IMR-90 (cell line): ENCODE measurements around the gene GDF15. TPM values are rescaled to one million over a fixed set of nuclear protein-coding genes. Genes with fewer than 3 reads are reported as not detected.

Source experiments
- ATAC-seq: fragments of 200-7000 bp; cut with Tn5 transposase; 2 replicates; pipeline ENCODE4 v1.9.1; 2020; ENCODE audit warnings: low read depth, mild to moderate bottlenecking, moderate library complexity
- BruUV-seq: library from RNA; stranded (reverse); fragments of 400-500 nt; replicated peaks from 2 replicates; lab custom pipeline; 2021; lab: Mats Ljungman, UMichigan
- CTCF ChIA-PET: fragments of 300-600 bp; formaldehyde crosslinking; extraction: SDS; loops from one replicate; lab custom pipeline; 2021; ENCODE audit warnings: antibody characterized with exemption; lab: Yijun Ruan, JAX
- POLR2A ChIA-PET: fragments of 300-600 bp; sonication (Branson Sonifier 250); formaldehyde crosslinking; loops from one replicate; lab custom pipeline; 2022; ENCODE audit warnings: antibody characterized with exemption; ENCODE audit not compliant: unreplicated experiment; lab: Charles Lee
- DNase-seq: peaks from one replicate; pipeline ENCODE4 v3.0.0; 2013
- H2AFZ ChIP-seq: replicated peaks from 2 replicates; pipeline ENCODE3; 2013; ENCODE audit warnings: low read length, mild to moderate bottlenecking; ENCODE audit not compliant: poor library complexity
- H2AK5ac ChIP-seq: 2 replicates; pipeline ENCODE4 v1.6.1; 2013; ENCODE audit warnings: low read depth, low read length, inconsistent platforms
- H2AK9ac ChIP-seq: replicated peaks from 2 replicates; pipeline ENCODE3; 2013; ENCODE audit warnings: mild to moderate bottlenecking, low read depth, low read length, moderate library complexity; ENCODE audit not compliant: poor library complexity
- H2BK120ac ChIP-seq: 2 replicates; pipeline ENCODE4 v1.6.1; 2013; ENCODE audit warnings: low read depth, low read length, inconsistent platforms
- H2BK15ac ChIP-seq: 3 replicates; pipeline ENCODE4 v1.6.1; 2013; ENCODE audit warnings: low read depth, low read length, inconsistent platforms
- H2BK20ac ChIP-seq: 2 replicates; pipeline ENCODE4 v1.6.1; 2013; ENCODE audit warnings: low read depth, mild to moderate bottlenecking, inconsistent platforms, low read length, moderate library complexity
- H2BK5ac ChIP-seq: 2 replicates; pipeline ENCODE4 v1.6.1; 2013; ENCODE audit warnings: mild to moderate bottlenecking, low read depth, low read length, inconsistent platforms; ENCODE audit not compliant: poor library complexity, severe bottlenecking
- H3K14ac ChIP-seq: replicated peaks from 2 replicates; pipeline ENCODE4 v1.6.1; 2013; ENCODE audit warnings: low read depth, low read length, inconsistent platforms
- H3K18ac ChIP-seq: 2 replicates; pipeline ENCODE4 v1.6.1; 2013; ENCODE audit warnings: low read depth, low read length, control low read depth
- H3K23ac ChIP-seq: 2 replicates; pipeline ENCODE4 v1.6.1; 2013; ENCODE audit warnings: low read depth, low read length, inconsistent platforms
- H3K27ac ChIP-seq: 2 replicates; pipeline ENCODE4 v1.5.1; 2013; ENCODE audit warnings: mild to moderate bottlenecking, control low read depth, low read length; ENCODE audit not compliant: insufficient read depth
- H3K27me3 ChIP-seq: 2 replicates; pipeline ENCODE4 v1.6.1; 2013; ENCODE audit warnings: low read length; ENCODE audit not compliant: control insufficient read depth, insufficient read depth
- H3K36me3 ChIP-seq: 2 replicates; pipeline ENCODE4 v1.6.1; 2013; ENCODE audit warnings: low read length, mixed read lengths; ENCODE audit not compliant: control insufficient read depth, insufficient read depth
- H3K4ac ChIP-seq: 2 replicates; pipeline ENCODE4 v1.6.1; 2013; ENCODE audit warnings: low read depth, low read length, inconsistent platforms
- H3K4me1 ChIP-seq: 2 replicates; pipeline ENCODE4 v1.6.1; 2013; ENCODE audit warnings: low read length, mixed read lengths; ENCODE audit not compliant: control insufficient read depth, insufficient read depth
- H3K4me2 ChIP-seq: 2 replicates; pipeline ENCODE4 v1.6.1; 2013; ENCODE audit warnings: low read depth, mild to moderate bottlenecking, control low read depth, low read length, moderate library complexity
- H3K4me3 ChIP-seq: 2 replicates; pipeline ENCODE4 v1.5.1; 2013; ENCODE audit warnings: low read depth, mild to moderate bottlenecking, control low read depth, low read length, moderate library complexity; ENCODE audit not compliant: insufficient read depth
- H3K56ac ChIP-seq: 2 replicates; pipeline ENCODE4 v1.6.1; 2013; ENCODE audit warnings: low read length, inconsistent platforms; ENCODE audit not compliant: insufficient read depth; ENCODE audit errors: extremely low read depth
- H3K79me1 ChIP-seq, 2 experiments: 2 replicates each; pipeline ENCODE4 v1.6.1; 2013; ENCODE audit warnings: low read length in 2 of 2, inconsistent platforms in 1 of 2, low read depth in 1 of 2
- H3K9ac ChIP-seq: 2 replicates; pipeline ENCODE4 v1.6.1; 2013; ENCODE audit warnings: low read depth, low read length, control low read depth
- H3K9me1 ChIP-seq: 2 replicates; pipeline ENCODE4 v1.6.1; 2013; ENCODE audit warnings: low read length, inconsistent platforms; ENCODE audit not compliant: insufficient read depth
- H3K9me3 ChIP-seq: 2 replicates; pipeline ENCODE4 v1.6.1; 2013; ENCODE audit warnings: low read length; ENCODE audit not compliant: control insufficient read depth, insufficient read depth
- H4K20me1 ChIP-seq: 2 replicates; pipeline ENCODE4 v1.6.1; 2013; ENCODE audit warnings: low read length, inconsistent platforms; ENCODE audit not compliant: insufficient read depth
- H4K5ac ChIP-seq: 2 replicates; pipeline ENCODE4 v1.6.1; 2013; ENCODE audit warnings: mild to moderate bottlenecking, low read depth, low read length, control low read depth
- H4K8ac ChIP-seq, 2 experiments: 2 replicates each; pipeline ENCODE4 v1.6.1; 2013; ENCODE audit warnings: low read depth in 2 of 2, low read length in 2 of 2, control low read depth in 1 of 2, inconsistent platforms in 1 of 2
- H4K91ac ChIP-seq: 2 replicates; pipeline ENCODE4 v1.6.1; 2013; ENCODE audit warnings: low read depth, low read length, inconsistent platforms; ENCODE audit not compliant: insufficient read depth
- BHLHE40 ChIP-seq: fragments of 150-350 bp; IDR thresholded peaks from 2 replicates; pipeline ENCODE4 v1.6.1; 2016; ENCODE audit warnings: mild to moderate bottlenecking, low read depth, low read length
- CEBPB ChIP-seq: IDR thresholded peaks from 2 replicates; pipeline ENCODE4 v1.6.1; 2012; ENCODE audit warnings: low read depth, low read length, improper control_type of control experiment
- CHD1 ChIP-seq: IDR thresholded peaks from 2 replicates; pipeline ENCODE4 v1.6.1; 2012; ENCODE audit warnings: low read depth, low read length, improper control_type of control experiment
- CTCF ChIP-seq: conservative IDR thresholded peaks from 2 replicates; pipeline ENCODE4 v1.5.1; 2012; ENCODE audit warnings: mild to moderate bottlenecking, low read depth, low read length, improper control_type of control experiment
- FOS ChIP-seq: fragments of 150-350 bp; IDR thresholded peaks from 2 replicates; pipeline ENCODE4 v1.6.1; 2016; ENCODE audit warnings: low read depth, low read length
- MAFK ChIP-seq: IDR thresholded peaks from 2 replicates; pipeline ENCODE4 v1.6.1; 2012; ENCODE audit warnings: low read depth, low read length, improper control_type of control experiment
- MAZ ChIP-seq: IDR thresholded peaks from 2 replicates; pipeline ENCODE4 v1.6.1; 2012; ENCODE audit warnings: low read depth, mild to moderate bottlenecking, low read length, improper control_type of control experiment, moderate library complexity, borderline replicate concordance
- MXI1 ChIP-seq: IDR thresholded peaks from 2 replicates; pipeline ENCODE4 v1.6.1; 2012; ENCODE audit warnings: low read depth, mild to moderate bottlenecking, low read length, moderate library complexity, borderline replicate concordance
- NFE2L2 ChIP-seq: fragments of 150-350 bp; IDR thresholded peaks from 2 replicates; pipeline ENCODE4 v1.6.1; 2016; ENCODE audit warnings: low read depth, mild to moderate bottlenecking, low read length
- POLR2A ChIP-seq: IDR thresholded peaks from 2 replicates; pipeline ENCODE4 v1.6.1; 2012; ENCODE audit warnings: mild to moderate bottlenecking, low read depth, low read length
- RAD21 ChIP-seq: IDR thresholded peaks from 2 replicates; pipeline ENCODE4 v1.6.1; 2012; ENCODE audit warnings: low read length, improper control_type of control experiment
- RCOR1 ChIP-seq: IDR thresholded peaks from 2 replicates; pipeline ENCODE4 v1.6.1; 2012; ENCODE audit warnings: mild to moderate bottlenecking, low read length, improper control_type of control experiment; ENCODE audit not compliant: insufficient replicate concordance
- RFX5 ChIP-seq: IDR thresholded peaks from 2 replicates; pipeline ENCODE4 v1.8.0; 2012; ENCODE audit warnings: low read depth, mild to moderate bottlenecking, low read length, moderate library complexity
- SMC3 ChIP-seq: fragments of 150-350 bp; IDR thresholded peaks from 2 replicates; pipeline ENCODE4 v1.6.1; 2016; ENCODE audit warnings: low read depth, mild to moderate bottlenecking, antibody characterized with exemption, low read length, moderate library complexity
- WGBS, 2 experiments: methylation state at CpG; one replicate each; pipeline versions ENCODE4 v1.1.5 to v1.1.7; 2013; ENCODE audit warnings: missing lambda C conversion rate in 2 of 2; ENCODE audit not compliant: insufficient read length in 1 of 2; ENCODE audit errors: extremely low coverage in 2 of 2; 5-methylcytosine and 5-hydroxymethylcytosine counted together
- dilution Hi-C: fragments of 300-500 bp; cut with HindIII; formaldehyde crosslinking; loops from one replicate; pipeline ENCODE4 v1.14.3; 2018; ENCODE audit warnings: low sequenced_read_pairs; ENCODE audit not compliant: unreplicated experiment
- in situ Hi-C: fragments of 300-500 bp; cut with MboI; formaldehyde crosslinking; loops from 3 replicates; pipeline ENCODE4 v1.14.3; 2019; ENCODE audit warnings: low sequenced_read_pairs, inconsistent platforms, mixed read lengths
- intact Hi-C: fragments of 100-400 bp; cut with micrococcal nuclease; formaldehyde crosslinking; loops from 2 replicates; pipeline ENCODE4 v1.10.0; 2022
- polyA plus RNA-seq, 3 experiments: library from polyadenylated mRNA; depleted of rRNA; stranded (reverse); fragments of >200 nt; gene quantifications; 2 replicates each; pipeline ENCODE4 v1.2.3, GENCODE V29; 2012; ENCODE audit warnings: low replicate concordance in 1 of 3
- total RNA-seq: library from RNA; depleted of rRNA; stranded (reverse); fragments of >200 nt; gene quantifications from 2 replicates; pipeline ENCODE4 v1.2.3, GENCODE V29; 2012
- TF ChIP-seq, protein P1 (sequence below): fragments of 150-350 bp; IDR thresholded peaks from 2 replicates; pipeline ENCODE4 v1.6.1; 2017; ENCODE audit warnings: mild to moderate bottlenecking, antibody characterized with exemption, low read length, low read depth
- TF ChIP-seq, protein P2 (sequence below): fragments of 150-350 bp; IDR thresholded peaks from 2 replicates; pipeline ENCODE4 v1.6.1; 2016; ENCODE audit warnings: low read depth, mild to moderate bottlenecking, low read length, moderate library complexity, borderline replicate concordance

GDF15 gene
- total and polyA plus RNA-seq, 2 of the 4 experiments (the other 2 are of a cell fraction) = 5.6 to 49.8 TPM

- no peak overlapping the region for H2BK15ac ChIP-seq
- H3K36me3 ChIP-seq = peaks cover 9% of the 10 kb centered on the region; the same call in 1 of the 2 replicates
- H3K4me2 ChIP-seq = no peak overlapping the region
- H2BK20ac ChIP-seq = no peak overlapping the region
- peaks cover 4% of the 10 kb centered on the region; the same call in 1 of the 2 replicates for H4K20me1 ChIP-seq
- no peak overlapping the region for H3K9ac ChIP-seq
- H2BK5ac ChIP-seq = no peak overlapping the region
- no peak overlapping the region for H4K5ac ChIP-seq
- H3K9me1 ChIP-seq = no peaks in the 10 kb centered on the region
- no peak overlapping the region for H3K14ac ChIP-seq
- no peak overlapping the region; the same call in 1 of the 2 replicates for H3K23ac ChIP-seq
- no peak overlapping the region for H3K4me3 ChIP-seq
- no peak for ATAC-seq
- no peaks in the 10 kb centered on the region for H3K9me3 ChIP-seq
- TF ChIP-seq RCOR1 = no peak
- no peak for TF ChIP-seq FOS
- TF ChIP-seq, protein P1, sequence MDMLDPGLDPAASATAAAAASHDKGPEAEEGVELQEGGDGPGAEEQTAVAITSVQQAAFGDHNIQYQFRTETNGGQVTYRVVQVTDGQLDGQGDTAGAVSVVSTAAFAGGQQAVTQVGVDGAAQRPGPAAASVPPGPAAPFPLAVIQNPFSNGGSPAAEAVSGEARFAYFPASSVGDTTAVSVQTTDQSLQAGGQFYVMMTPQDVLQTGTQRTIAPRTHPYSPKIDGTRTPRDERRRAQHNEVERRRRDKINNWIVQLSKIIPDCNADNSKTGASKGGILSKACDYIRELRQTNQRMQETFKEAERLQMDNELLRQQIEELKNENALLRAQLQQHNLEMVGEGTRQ = no peak
- no peak for TF ChIP-seq NFE2L2
- no peak for TF ChIP-seq RFX5
- TF ChIP-seq POLR2A = no peak
- no peak for TF ChIP-seq MXI1
- TF ChIP-seq CHD1 = no peak
- no peak for TF ChIP-seq BHLHE40
- no peak for TF ChIP-seq CTCF
- TF ChIP-seq RAD21 = no peak
- TF ChIP-seq MAZ = no peak
- TF ChIP-seq SMC3 = no peak
- TF ChIP-seq, protein P2, sequence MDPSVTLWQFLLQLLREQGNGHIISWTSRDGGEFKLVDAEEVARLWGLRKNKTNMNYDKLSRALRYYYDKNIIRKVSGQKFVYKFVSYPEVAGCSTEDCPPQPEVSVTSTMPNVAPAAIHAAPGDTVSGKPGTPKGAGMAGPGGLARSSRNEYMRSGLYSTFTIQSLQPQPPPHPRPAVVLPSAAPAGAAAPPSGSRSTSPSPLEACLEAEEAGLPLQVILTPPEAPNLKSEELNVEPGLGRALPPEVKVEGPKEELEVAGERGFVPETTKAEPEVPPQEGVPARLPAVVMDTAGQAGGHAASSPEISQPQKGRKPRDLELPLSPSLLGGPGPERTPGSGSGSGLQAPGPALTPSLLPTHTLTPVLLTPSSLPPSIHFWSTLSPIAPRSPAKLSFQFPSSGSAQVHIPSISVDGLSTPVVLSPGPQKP = no peak
- TF ChIP-seq MAFK = no peak
- no peak for TF ChIP-seq CEBPB
- no peak for DNase-seq
- peaks cover 8% of the 10 kb centered on the region for H3K4me1 ChIP-seq
- in situ Hi-C loops = no loop called here
- no peaks in the 10 kb centered on the region for H3K27me3 ChIP-seq
- ChIA-PET CTCF (no interaction called here), POLR2A (no interaction called here)
- dilution Hi-C loops = no loop called here
- H3K27ac ChIP-seq = no peak overlapping the region
- no peak overlapping the region for H3K4ac ChIP-seq
- H4K8ac ChIP-seq = no peak overlapping the region
- no CpG with 5 or more reads among the region's 8 CpGs for WGBS, 2 experiments
- no peak overlapping the region for H2BK120ac ChIP-seq
- intact Hi-C loops = no loop called here
- H3K56ac ChIP-seq = no peak overlapping the region
- H4K91ac ChIP-seq = no peak overlapping the region
- no peak overlapping the region for H2AFZ ChIP-seq
- H2AK9ac ChIP-seq = no peak overlapping the region
- peaks cover 0 to 11% of the 10 kb centered on the region in 2 experiments; a peak in 3 of 4 replicates for H3K79me1 ChIP-seq
- no peak overlapping the region for H2AK5ac ChIP-seq
- H3K18ac ChIP-seq = no peak overlapping the region
- no TSS peak for BruUV-seq
Measured at GRCh38 chr19:18346091-18346490, 39.9 kb upstream of the GDF15 start.
